HL-60 (cell line): ENCODE results near the gene VCP.
"Not testable (repeated sequence)": the region's sequence is repeated elsewhere in the genome, so short reads cannot be mapped to it uniquely, and the experiment has no call there.

Experiments used
- DNase-seq, 2 experiments: peaks; one replicate each; pipeline ENCODE4 v3.0.0-alpha.2; 2010 to 2020; ENCODE audit warnings: low read depth in 1 of 2, low spot score in 1 of 2
- H3K27ac ChIP-seq: fragments of 250-450 bp; sonication (Bioruptor Pico); replicated peaks from 2 replicates; pipeline ENCODE4 v1.5.1; 2020; ENCODE audit warnings: mild to moderate bottlenecking, moderate library complexity
- H3K27me3 ChIP-seq: fragments of 250-450 bp; sonication (Bioruptor Pico); 2 replicates; pipeline ENCODE4 v1.5.1; 2021; ENCODE audit warnings: mild to moderate bottlenecking, moderate library complexity; ENCODE audit not compliant: insufficient read depth, poor library complexity, severe bottlenecking
- H3K4me3 ChIP-seq: replicated peaks from 2 replicates; pipeline ENCODE4 v1.5.1; 2011; ENCODE audit warnings: mild to moderate bottlenecking, control low read depth, low read length; ENCODE audit not compliant: insufficient read depth
- CTCF ChIP-seq: IDR thresholded peaks from one replicate; pipeline ENCODE4 v1.5.1; 2011; ENCODE audit warnings: low read length, control low read depth, inconsistent platforms; ENCODE audit not compliant: insufficient read depth
- GABPA ChIP-seq: IDR thresholded peaks from 2 replicates; pipeline ENCODE4 v1.6.1; 2012; ENCODE audit warnings: low read depth
- POLR2AphosphoS5 ChIP-seq: IDR thresholded peaks from 2 replicates; pipeline ENCODE4 v1.6.1; 2012; ENCODE audit warnings: low read depth
- REST ChIP-seq: IDR thresholded peaks from 2 replicates; pipeline ENCODE4 v1.6.1; 2012; ENCODE audit warnings: low read depth; ENCODE audit not compliant: insufficient replicate concordance
- SPI1 ChIP-seq: IDR thresholded peaks from 2 replicates; pipeline ENCODE4 v1.6.1; 2012; ENCODE audit warnings: low read depth, mild to moderate bottlenecking, borderline replicate concordance

VCP gene

GRCh38 chr9:35026671-35027070 is 45.8 kb downstream of the VCP start:
- no peak overlapping the region for H3K4me3 ChIP-seq
- TF ChIP-seq REST (no peak), SPI1 (0 out of 2 replicates have a peak, but pooled peaks have one; percentile 11), POLR2AphosphoS5 (no peak)
- DNase-seq, result no peak
- no peak overlapping the region for H3K27ac ChIP-seq
- no peaks in the 10 kb centered on the region for H3K27me3 ChIP-seq

GRCh38 chr9:35023443-35023842 is 49.0 kb downstream of the VCP start:
- H3K27me3 ChIP-seq, H3K4me3 ChIP-seq, H3K27ac ChIP-seq: not testable (repeated sequence)
- TF ChIP-seq SPI1, result peak; percentile 91
- DNase-seq, result peak in 1 of 2 experiments; percentile 64

- TF ChIP-seq SPI1 (no peak), REST (no peak), POLR2AphosphoS5 (no peak), GABPA (no peak), CTCF (no peak)
- no peak overlapping the region for H3K4me3 ChIP-seq
- H3K27ac ChIP-seq, result no peak overlapping the region
- no peaks in the 10 kb centered on the region for H3K27me3 ChIP-seq
- no peak for DNase-seq
Observed at GRCh38 chr9:35014517-35014916, 57.9 kb downstream of the VCP start.

- no peak for DNase-seq
- TF ChIP-seq POLR2AphosphoS5, result no peak
- no peak for TF ChIP-seq SPI1
- no peak for TF ChIP-seq GABPA
- no peak for TF ChIP-seq CTCF
- no peak for TF ChIP-seq REST
- Histone ChIP-seq H3K27me3 (no peaks in the 10 kb centered on the region), H3K4me3 (no peak overlapping the region), H3K27ac (no peak overlapping the region)
Observed at GRCh38 chr9:35010351-35010958, 62.0 kb downstream of the VCP start.
